ENCODE data around the gene MARCHF5. TPM values are rescaled to one million over a fixed set of nuclear protein-coding genes. Genes with fewer than 3 reads are reported as not detected.
"Not testable (repeated sequence)": the region's sequence is repeated elsewhere in the genome, so short reads cannot be mapped to it uniquely, and the experiment has no call there.

Gene MARCHF5
- total RNA-seq, 1 donor from 2014 or later = 36.5 TPM

DNA sequence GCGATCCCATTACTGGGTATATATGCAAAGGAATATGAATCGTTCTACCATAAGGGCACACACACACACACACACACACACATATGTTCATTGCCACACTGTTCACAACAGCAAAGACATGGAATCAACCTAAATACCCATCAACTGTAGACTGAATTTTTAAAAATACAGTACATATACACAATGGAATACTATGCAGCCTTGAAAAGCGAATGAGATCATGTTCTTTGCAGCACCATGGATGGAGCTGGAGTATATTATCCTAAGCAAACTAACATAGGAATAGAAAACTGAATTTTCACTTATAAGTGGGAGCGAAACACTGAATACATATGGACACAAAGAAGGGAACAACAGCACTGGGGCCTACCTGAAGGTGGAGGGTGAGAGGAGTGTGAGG is 72.5 kb downstream of the MARCHF5 start:
- no peak for DNase-seq (ENCODE audit: missing footprints)
- intact Hi-C loops (cut with DNase I) = no loop called here
- ATAC-seq = no peak

DNA sequence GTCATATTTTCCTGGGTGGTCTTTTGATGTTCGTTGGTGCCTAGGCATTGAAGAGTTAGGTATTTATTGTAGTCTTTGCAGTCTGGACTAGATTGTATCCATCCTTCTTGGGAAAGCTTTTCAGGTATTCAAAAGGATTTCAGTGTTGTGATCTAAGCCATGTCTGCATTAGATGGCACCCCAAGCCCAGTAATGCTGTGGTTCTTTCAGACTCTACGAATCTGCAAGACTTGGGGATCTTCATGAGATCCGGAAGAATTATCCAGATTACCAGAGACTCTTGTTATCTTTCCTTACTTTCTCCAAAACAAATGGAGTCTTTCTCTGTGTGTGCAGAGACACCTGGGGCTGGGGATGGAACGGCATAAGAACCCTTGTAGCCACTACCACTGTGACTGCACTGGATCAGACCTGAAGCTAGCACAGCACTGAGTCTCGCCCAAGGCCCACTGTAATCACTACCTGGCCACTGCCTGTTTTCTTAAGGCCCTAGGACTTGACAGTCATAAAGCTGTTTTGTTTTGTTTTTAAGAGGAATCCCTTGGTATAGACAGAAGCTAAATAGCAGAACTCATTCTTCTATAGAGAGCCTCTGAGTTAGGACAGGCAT is 75.5 kb downstream of the MARCHF5 start:
- intact Hi-C loops (cut with DNase I) = loop anchor here (2.0 kb wide), 1 partner anchor 68 kb away; no protein-coding TSS in a partner anchor
- DNase-seq (ENCODE audit: missing footprints) = no peak

GRCh38 chr10:92377962-92378361 is 87.0 kb downstream of the MARCHF5 start:
- no peak for ATAC-seq
- no peak for DNase-seq (ENCODE audit: missing footprints)
- intact Hi-C loops (cut with DNase I) = no loop called here

More for the DNA sequence above, 75.5 kb downstream of the MARCHF5 start:
- ATAC-seq = no peak

- ATAC-seq = no peak
- DNase-seq (ENCODE audit: missing footprints) = no peak
- intact Hi-C loops (cut with DNase I) = loop anchor here (2.0 kb wide), 1 partner anchor 49 kb away; no protein-coding TSS in a partner anchor
Observed at GRCh38 chr10:92381543-92381954, 90.6 kb downstream of the MARCHF5 start.

DNA sequence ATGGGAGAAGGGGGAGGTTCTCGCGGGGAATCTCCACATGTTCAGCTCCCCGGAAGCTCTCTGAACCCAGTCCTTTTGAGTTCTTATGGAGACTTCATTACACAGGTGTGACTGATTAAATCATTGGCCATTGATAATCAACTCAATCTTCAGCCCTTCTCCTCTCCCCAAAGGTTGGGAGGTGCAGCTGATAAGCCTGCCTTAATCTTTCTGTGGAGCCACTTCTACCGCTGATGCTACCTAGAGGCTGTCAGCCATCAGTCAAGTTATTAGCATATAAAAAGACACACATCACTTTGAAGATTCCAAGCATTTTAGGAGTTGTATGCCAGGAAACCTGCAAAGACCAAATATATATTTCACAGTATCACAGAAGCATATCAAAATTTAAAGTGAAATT is 91.7 kb downstream of the MARCHF5 start:
- ATAC-seq (no peak), DNase-seq (ENCODE audit: missing footprints) (no peak)
- intact Hi-C loops (cut with DNase I) = no loop called here

- no peak for ATAC-seq
- DNase-seq (ENCODE audit: missing footprints) = no peak
- intact Hi-C loops (cut with DNase I) = no loop called here
Observed at GRCh38 chr10:92384741-92385140, 93.8 kb downstream of the MARCHF5 start.

GRCh38 chr10:92385831-92386230 is 94.9 kb downstream of the MARCHF5 start:
- ATAC-seq (no peak), DNase-seq (ENCODE audit: missing footprints) (no peak)
- intact Hi-C loops (cut with DNase I) = no loop called here

- intact Hi-C loops (cut with DNase I) = no loop called here
- DNase-seq (ENCODE audit: missing footprints) (peak; percentile 72), ATAC-seq (no peak)
Observed at GRCh38 chr10:92387289-92387940, 96.4 kb downstream of the MARCHF5 start.

GRCh38 chr10:92393173-92393572 is 102.2 kb downstream of the MARCHF5 start:
- intact Hi-C loops (cut with DNase I); DNase-seq (ENCODE audit: missing footprints); ATAC-seq: not testable (repeated sequence)

- ATAC-seq (no peak), DNase-seq (ENCODE audit: missing footprints) (no peak)
- intact Hi-C loops (cut with DNase I) = no loop called here
Observed at GRCh38 chr10:92395271-92395670, 104.3 kb downstream of the MARCHF5 start.

- DNase-seq (ENCODE audit: missing footprints); intact Hi-C loops (cut with DNase I): not testable (repeated sequence)
Observed at GRCh38 chr10:92402234-92402633, 111.3 kb downstream of the MARCHF5 start.

More at GRCh38 chr10:92402234-92402633, 111.3 kb downstream of the MARCHF5 start:
- not testable (repeated sequence) for ATAC-seq

Other genes with a start within 250 kb of the MARCHF5 start
- 14.1 TPM for gene CPEB3, start 89 bp upstream of the MARCHF5 start, total RNA-seq

Data from Right ventricle myocardium inferior (tissue), 1 donor.